Pons (tissue), 1 donor: Measurements from ENCODE around the gene IGSF11.

Source experiments
- DNase-seq: peaks from one replicate; pipeline ENCODE4 v3.0.0-alpha.2; 2016; ENCODE audit warnings: low spot score

Gene IGSF11

GRCh38 chr3:118951089-118951488, 83.6 kb downstream of the IGSF11 start:
- DNase-seq = no peak

GRCh38 chr3:118949113-118949760, 85.4 kb downstream of the IGSF11 start:
- no peak for DNase-seq

- DNase-seq = no peak
Observed at GRCh38 chr3:118948146-118948545, 86.5 kb downstream of the IGSF11 start.

GRCh38 chr3:118946449-118946848, 88.2 kb downstream of the IGSF11 start:
- no peak for DNase-seq

- DNase-seq = no peak
Observed at GRCh38 chr3:118945834-118946233, 88.8 kb downstream of the IGSF11 start.

- DNase-seq = no peak
Observed at GRCh38 chr3:118943597-118943996, 91.0 kb downstream of the IGSF11 start.

- no peak for DNase-seq
Observed at GRCh38 chr3:118942671-118943070, 92.0 kb downstream of the IGSF11 start.

GRCh38 chr3:118942195-118942594, 92.5 kb downstream of the IGSF11 start:
- no peak for DNase-seq

- DNase-seq = no peak
Observed at GRCh38 chr3:118941236-118941635, 93.4 kb downstream of the IGSF11 start.

GRCh38 chr3:118938183-118938961, 96.3 kb downstream of the IGSF11 start:
- no peak for DNase-seq

- DNase-seq = no peak
Observed at GRCh38 chr3:118936811-118937210, 97.8 kb downstream of the IGSF11 start.

GRCh38 chr3:118932822-118933558, 101.7 kb downstream of the IGSF11 start:
- no peak for DNase-seq

GRCh38 chr3:118931996-118932395, 102.7 kb downstream of the IGSF11 start:
- no peak for DNase-seq

GRCh38 chr3:118927449-118927848, 107.2 kb downstream of the IGSF11 start:
- DNase-seq = no peak

- no peak for DNase-seq
Observed at GRCh38 chr3:118912188-118912587, 122.5 kb downstream of the IGSF11 start.

GRCh38 chr3:118910332-118910731, 124.3 kb downstream of the IGSF11 start:
- DNase-seq = no peak

GRCh38 chr3:118909763-118910162, 124.9 kb downstream of the IGSF11 start:
- DNase-seq = no peak

GRCh38 chr3:118907909-118908308, 126.7 kb downstream of the IGSF11 start:
- no peak for DNase-seq

- DNase-seq = no peak
Observed at GRCh38 chr3:118900737-118901525, 133.7 kb downstream of the IGSF11 start.

GRCh38 chr3:118890206-118890605, 144.4 kb downstream of the IGSF11 start:
- no peak for DNase-seq

GRCh38 chr3:118889691-118890090, 145.0 kb downstream of the IGSF11 start:
- DNase-seq = no peak

GRCh38 chr3:118886708-118887107, 147.9 kb downstream of the IGSF11 start:
- DNase-seq = no peak
